Stimulated activated CD4-positive, alpha-beta T cell treated with anti-CD3 and anti-CD28 coated beads, TNF-alpha, amount 100 ng/mL, for 4 hours (primary cell): ENCODE measurements around the gene RPAP2.
"Not testable (repeated sequence)": the region's sequence is repeated elsewhere in the genome, so short reads cannot be mapped to it uniquely, and the experiment has no call there.

Source experiments
- DNase-seq, 3 experiments: peaks; one replicate each; pipeline ENCODE4 v3.0.0-alpha.2; 2020; ENCODE audit warnings: low read depth in 3 of 3

The RPAP2 gene

GRCh38 chr1:92376345-92376744 is 77.5 kb downstream of the RPAP2 start:
- no peak for DNase-seq

- not testable (repeated sequence) for DNase-seq
These were observed 79.1 kb downstream of the RPAP2 start for GRCh38 chr1:92377991-92378390.

GRCh38 chr1:92380867-92381266 is 82.0 kb downstream of the RPAP2 start:
- DNase-seq = no peak

- not testable (repeated sequence) for DNase-seq
These were observed 95.1 kb downstream of the RPAP2 start for GRCh38 chr1:92393966-92394365.

- DNase-seq = no peak
These were observed 99.7 kb downstream of the RPAP2 start for GRCh38 chr1:92398519-92398918.

GRCh38 chr1:92399076-92399475 is 100.2 kb downstream of the RPAP2 start:
- DNase-seq = no peak

GRCh38 chr1:92404661-92405060 is 105.8 kb downstream of the RPAP2 start:
- DNase-seq = no peak

GRCh38 chr1:92408825-92409224 is 110.0 kb downstream of the RPAP2 start:
- no peak for DNase-seq

- no peak for DNase-seq
These were observed 111.2 kb downstream of the RPAP2 start for GRCh38 chr1:92409946-92410549.

GRCh38 chr1:92410706-92411105 is 111.8 kb downstream of the RPAP2 start:
- no peak for DNase-seq

- no peak for DNase-seq
These were observed 112.7 kb downstream of the RPAP2 start for GRCh38 chr1:92411511-92411910.

- no peak for DNase-seq
These were observed 120.8 kb downstream of the RPAP2 start for GRCh38 chr1:92419642-92420041.

GRCh38 chr1:92424381-92424780 is 125.5 kb downstream of the RPAP2 start:
- DNase-seq = no peak

- no peak for DNase-seq
These were observed 126.8 kb downstream of the RPAP2 start for GRCh38 chr1:92425617-92426016.

- no peak for DNase-seq
These were observed 131.2 kb downstream of the RPAP2 start for GRCh38 chr1:92430030-92430429.

GRCh38 chr1:92434572-92434971 is 135.7 kb downstream of the RPAP2 start:
- not testable (repeated sequence) for DNase-seq

- no peak for DNase-seq
These were observed 140.4 kb downstream of the RPAP2 start for GRCh38 chr1:92439291-92439690.

GRCh38 chr1:92441316-92441696 is 142.4 kb downstream of the RPAP2 start:
- DNase-seq = no peak

GRCh38 chr1:92441697-92442342 is 143.0 kb downstream of the RPAP2 start:
- DNase-seq = no peak

GRCh38 chr1:92442351-92442750 is 143.5 kb downstream of the RPAP2 start:
- no peak for DNase-seq

GRCh38 chr1:92443893-92444292 is 145.0 kb downstream of the RPAP2 start:
- no peak for DNase-seq

GRCh38 chr1:92444351-92444750 is 145.5 kb downstream of the RPAP2 start:
- DNase-seq = no peak

GRCh38 chr1:92445865-92446264 is 147.0 kb downstream of the RPAP2 start:
- DNase-seq = no peak

GRCh38 chr1:92446546-92446945 is 147.7 kb downstream of the RPAP2 start:
- no peak for DNase-seq
